ENCODE data around the gene CSPG4.
"Not testable (repeated sequence)": the region's sequence is repeated elsewhere in the genome, so short reads cannot be mapped to it uniquely, and the experiment has no call there.

Gene CSPG4

DNA sequence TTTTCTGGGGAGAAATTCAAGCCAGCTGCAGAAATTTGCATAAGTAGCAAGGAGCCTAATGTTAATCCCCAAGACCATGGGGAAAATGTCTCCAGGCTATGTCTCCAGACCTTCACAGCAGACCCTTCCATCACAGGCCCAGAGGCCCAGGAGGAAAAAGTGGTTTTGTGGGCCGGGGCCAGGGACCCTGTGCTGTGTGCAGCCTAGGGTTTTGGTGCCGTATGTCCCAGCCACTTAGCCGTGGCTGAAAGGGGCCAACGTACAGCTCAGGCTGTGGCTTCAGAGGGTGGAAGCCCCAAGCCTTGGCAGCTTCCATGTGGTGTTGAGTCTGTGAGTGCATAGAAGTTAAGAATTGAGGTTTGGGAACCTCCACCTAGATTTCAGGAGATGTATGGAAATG lies 29.7 kb upstream of the CSPG4 start:
- DNase-seq (ENCODE audit: low read depth, low spot score) = not testable (repeated sequence)

DNA sequence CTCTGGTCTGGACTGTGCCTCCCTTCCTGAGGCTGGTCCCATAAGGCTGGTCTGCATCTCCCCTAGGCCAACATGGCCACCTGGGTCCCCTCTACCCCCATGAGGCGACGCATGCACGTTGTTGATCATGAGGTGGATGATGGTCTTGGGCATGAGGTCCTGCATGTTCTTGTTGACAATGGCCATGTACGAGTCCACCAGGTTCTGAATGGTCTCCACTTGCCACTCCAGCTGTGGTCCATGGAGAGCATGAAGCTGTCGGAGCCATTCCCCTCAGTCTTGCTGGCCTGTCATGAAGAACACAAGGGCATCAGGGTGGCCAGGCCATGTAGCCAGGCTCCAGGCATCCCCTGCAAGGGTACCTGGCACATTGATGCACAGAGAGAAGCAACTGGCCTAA lies 27.1 kb upstream of the CSPG4 start:
- DNase-seq (ENCODE audit: low read depth, low spot score) = no peak

DNA sequence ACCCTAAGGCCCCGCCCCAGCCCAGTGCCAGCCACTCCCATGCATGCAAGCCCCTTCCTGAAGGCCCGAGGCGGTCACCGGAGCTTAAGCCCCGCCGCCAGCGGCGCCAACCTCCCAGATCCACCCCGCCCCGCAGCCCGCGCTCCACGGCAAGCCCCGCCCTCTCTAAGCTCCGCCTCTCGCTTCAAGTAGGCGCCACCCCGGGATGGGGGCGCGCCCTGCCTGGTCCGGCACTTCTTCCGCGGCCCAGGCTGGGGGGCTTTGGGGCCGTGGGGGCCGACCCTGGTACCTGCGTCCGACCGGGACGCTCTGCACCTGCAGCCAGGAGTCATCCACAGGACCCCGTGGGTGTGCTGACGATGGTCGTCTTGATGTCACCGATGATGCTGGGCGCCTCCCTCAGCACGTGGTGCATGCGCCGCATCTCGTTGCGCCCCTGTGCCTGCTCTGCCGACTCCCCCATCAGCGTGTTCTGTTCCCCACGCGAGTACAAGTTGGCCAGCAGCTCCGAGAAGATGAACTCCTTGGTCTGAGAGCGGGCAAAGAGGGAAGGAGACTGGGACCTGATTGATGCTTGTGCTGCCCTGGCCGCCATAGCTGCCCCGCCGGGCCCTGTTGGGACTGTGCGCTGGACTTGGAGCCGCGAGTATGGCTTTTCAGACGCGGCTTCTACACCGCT lies 26.1 kb upstream of the CSPG4 start:
- DNase-seq (ENCODE audit: low read depth, low spot score) = peak; percentile 96

DNA sequence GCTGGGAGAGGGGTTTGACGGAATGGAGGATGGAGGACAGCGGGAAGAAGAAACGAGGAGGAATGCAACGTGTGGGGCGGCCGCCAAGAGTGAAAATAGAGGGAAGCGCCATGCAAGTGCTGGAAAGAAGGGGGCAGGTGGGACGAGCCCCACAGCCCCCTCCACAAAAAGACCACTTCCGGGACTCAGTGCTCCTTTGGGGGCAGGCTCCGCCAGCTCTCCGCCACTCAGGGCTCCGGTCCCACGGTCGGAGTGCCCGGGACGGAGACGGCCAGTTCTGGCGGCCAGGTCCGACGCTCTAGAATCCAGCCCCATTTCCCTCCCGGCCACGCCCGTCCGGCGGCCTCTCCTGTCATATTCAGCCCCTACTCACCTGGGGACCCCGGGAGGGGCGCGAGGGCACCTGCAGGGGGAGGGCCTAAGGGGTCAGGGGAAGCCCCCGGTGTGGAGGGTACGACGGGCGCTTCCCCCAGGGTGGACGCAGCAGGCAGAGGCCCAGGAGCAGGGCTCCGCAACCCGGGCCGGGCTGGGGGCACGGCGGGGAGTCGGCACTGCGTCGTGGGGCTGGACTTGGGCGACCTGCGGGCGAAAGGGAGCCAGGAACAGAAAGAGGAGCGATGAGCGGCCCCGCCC lies 25.5 kb upstream of the CSPG4 start:
- DNase-seq (ENCODE audit: low read depth, low spot score) = peak; percentile 31

DNA sequence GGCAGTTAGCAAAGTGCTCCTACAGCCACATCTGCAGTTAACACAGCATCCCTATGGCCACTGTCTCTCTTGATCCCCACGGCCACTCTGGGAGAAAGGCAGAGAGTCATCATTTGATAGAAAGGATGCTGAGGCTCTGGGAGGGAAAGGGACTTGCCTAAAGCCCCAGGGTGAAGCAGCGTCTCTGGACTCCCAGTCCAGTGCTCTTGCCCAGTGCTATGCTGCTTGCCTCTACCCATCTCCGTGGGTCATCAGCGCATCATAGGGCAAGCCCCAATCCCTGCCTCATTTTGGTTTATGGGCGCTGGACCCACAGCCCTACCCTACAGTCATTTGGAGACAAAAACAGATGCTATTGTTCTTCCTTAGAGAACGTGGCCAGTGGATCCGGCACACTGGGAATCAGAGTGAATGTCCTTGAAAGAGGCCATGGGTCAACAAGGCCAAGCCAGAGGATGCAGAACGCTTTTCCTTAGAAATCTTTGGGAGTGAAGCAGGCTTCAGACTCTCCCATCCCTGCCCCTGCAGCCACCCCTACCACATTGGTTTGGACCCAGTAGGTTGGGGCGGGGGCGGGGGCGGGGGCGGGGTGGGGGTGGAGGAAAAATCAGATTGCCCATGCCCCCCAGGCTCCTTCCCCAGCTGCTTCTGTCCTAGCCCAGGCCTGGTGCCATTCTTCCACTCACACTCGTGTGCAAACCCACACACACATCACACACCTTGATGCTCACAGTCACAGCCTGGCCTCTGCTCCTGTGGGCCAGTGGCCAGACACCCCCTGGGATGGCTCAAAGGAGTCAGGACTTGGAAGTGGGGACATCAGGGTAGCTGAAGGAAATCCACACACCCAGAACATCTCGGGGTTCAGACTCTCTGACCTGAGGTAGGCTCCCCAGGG lies 24.7 kb upstream of the CSPG4 start:
- not testable (repeated sequence) for DNase-seq (ENCODE audit: low read depth, low spot score)

DNA sequence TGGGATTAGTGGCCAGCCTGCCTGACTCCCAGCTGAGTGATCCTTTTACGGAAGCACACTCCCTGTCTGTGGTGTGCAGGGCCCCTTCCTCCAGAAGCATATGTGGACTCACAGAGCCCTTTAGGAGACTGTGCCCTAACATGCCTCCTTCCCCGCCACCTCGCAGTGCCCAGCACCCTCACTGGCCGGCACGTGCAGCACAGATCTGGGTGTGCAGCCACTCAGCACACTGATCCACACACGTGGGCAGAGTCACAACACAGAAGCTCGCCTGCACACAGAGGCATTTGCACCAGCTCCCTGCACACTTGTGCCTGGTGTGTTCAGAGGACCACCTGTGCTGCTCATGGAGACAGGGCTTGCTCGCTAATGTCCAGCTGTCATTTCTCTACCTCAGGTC lies 23.6 kb upstream of the CSPG4 start:
- no peak for DNase-seq (ENCODE audit: low read depth, low spot score)

DNA sequence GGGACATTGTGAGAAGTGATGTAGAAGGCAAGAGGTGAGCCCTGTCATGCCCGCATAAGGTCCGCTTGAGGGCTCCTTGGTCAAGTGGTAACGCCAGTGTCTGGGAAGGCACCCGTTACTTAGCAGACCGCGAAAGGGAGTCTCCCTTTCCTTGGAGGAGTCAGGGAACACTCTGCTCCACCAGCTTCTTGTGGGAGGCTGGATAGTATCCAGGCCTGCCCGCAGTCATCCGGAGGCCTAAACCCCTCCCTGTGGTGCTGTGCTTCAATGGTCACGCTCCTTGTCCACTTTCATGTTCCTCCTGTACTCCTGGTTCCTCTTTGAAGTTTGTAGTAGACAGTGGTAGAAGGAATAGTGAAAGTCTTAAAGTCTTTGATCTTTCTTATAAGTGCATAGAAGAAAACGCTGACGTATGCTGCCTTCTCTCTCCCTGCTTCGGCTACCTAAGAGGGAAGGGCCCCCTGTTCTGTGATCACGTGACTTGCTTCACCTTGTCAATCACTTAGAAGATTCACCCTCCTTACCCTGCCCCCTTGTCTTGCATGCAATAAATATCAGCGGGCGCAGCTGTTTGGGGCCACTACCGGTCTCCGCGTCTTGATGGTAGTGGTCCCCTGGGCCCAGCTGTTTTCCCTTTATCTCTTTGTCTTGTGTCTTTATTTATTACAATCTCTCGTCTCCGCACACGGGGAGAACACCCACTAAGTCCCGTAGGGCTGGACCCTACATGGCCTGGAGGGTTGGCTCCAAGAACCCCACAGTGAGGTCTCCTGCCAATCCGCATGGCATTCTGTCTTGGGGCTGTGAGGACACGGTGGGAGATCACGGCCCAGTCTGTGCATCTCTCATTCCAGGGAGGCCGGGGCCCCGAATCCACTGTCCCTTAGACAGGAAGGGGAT lies 22.5 kb upstream of the CSPG4 start:
- DNase-seq (ENCODE audit: low read depth, low spot score) = not testable (repeated sequence)

DNA sequence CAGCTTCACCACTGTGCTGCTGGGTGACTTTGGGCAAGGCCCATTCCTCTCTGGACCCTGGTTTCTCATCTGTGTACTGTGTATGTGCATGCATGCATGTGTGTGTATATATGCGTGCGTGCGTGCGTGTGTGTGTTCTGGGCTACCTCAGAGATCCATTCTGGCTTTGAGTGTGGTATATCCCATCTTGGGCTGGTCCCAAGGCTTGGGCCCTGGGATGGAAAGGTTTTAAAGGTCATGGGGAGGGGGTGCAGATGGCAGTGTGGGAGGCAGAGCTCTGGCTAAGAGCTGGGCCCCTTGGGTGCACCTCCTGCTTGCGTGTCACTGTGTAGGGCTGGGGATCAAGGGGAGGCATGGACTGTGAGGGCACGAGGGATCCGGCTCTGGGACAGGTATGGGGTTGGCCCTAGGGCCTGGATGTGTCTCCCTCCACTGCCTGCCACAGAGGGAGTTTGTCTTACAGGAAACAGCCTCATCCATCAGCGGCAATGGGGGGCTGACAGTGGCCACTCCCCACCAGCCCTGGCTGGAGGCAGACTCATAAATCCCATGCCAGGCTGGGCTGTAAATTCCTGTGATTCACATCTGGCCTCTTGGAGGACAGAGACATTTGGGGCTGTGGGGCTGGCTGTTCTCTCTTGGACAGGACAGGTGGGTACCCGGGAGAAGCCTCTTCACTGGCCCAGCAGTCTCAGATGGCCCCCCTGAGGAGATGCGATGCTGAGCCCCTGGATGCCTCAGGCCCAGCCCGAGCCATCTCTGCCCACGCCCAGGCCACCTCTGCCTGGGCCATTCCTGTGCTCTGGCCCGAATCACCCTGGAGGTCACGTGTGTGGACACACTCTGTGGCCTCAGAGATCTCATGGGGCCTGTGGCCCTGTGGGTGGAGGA lies 21.4 kb upstream of the CSPG4 start:
- DNase-seq (ENCODE audit: low read depth, low spot score) = no peak

DNA sequence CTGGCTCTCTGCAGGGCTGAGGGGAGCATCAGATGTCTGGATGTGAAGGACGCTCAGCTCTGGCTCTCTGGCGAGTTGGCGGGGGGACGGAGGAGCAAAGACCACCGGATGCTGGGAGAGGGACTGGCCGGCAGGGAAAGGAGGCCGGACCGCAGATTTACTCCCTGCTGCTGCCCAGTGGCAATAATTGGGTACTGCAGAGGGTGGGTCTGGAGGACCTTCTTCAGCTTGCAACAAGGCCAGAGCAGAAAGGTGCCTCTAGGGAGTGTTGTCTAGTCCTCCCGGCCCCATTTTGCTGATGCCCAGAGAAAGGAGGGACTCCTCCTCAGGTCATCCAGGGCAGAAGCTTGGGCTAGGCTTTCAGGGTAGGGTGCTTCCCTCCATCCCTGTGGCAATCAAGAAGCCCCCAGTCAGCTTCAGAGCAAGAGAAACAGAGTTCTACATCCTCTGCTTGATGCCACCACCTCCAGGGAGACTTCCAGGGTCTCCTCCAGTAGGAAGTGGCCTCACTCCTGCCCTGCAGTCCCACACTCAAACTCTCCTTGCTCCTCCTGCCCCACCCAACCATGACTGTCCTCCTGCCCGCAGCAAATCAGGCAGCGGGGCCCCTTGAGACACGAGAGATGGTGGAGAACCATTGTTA lies 20.3 kb upstream of the CSPG4 start:
- DNase-seq (ENCODE audit: low read depth, low spot score) = peak; percentile 84

DNA sequence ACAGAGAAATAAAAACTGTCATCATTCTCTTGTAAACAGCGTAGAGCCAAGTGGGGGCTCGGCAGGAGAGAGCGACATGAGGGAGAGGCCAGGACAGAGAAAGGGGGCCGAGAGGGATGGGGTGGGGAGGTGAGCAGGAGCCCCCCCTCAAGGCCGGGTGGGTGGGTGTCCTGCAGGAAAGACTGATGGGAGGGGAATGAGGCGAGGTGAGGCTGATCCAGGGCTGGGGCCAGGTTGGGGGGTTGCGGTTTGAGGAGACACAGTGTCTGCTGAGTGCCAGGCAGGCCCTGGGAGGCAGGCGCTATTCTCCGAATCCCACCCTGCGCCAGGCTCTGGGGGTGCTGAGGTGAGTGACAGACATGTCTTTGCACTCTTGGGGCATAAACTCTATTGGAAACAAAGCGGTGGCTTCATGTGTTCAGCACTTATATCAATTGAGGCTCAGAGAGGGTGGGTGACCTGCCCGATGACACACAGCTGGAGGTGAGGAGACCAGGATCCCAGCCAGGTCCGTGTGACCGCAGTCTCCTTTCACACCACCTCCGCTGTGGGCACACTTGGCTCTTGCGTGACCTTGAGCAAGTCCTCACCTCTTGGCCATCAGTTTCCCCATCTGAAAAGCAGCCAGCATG lies 19.6 kb upstream of the CSPG4 start:
- no peak for DNase-seq (ENCODE audit: low read depth, low spot score)

DNA sequence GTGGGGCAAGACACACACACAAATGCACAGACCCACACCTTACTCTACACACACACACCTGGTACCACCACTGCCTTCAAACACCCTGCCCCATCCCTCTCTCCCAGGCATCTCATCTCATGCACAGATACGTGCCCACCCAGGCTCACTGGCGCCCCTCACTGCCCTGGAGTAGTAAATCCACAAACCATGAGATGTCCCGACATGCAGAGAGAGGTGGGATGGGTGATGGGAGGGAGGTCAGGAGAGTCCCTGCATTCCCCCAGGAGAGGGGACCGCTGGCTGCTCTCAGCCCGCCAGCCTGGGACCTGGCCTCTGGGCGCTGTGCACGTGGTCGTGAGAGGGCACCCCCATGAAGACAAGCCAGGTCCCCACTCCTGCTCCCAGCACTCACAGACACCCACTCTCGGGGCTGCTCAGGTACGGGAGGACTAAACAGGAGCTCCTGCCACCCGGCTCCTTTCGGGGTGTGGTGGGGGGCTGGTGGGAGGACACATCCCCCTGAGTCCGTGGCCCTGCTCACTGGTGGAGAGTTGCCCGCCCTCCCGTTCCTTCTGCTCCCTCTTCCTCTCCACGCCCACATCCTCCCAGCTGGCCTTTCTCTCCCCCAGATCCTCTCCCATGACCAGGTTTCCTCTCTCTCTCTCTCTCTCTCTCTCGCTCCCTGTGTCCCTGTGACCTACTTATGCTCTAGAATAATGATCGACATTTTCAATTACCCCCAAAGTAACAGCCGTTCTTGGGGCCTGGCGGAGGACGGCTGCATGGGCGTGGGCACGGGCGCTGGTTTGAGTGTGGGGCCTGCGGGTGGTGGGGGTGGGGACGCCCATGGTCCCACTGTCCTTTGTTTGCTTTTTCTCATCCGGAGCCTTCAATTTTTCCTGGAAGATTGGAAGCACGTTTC lies 18.9 kb upstream of the CSPG4 start:
- no peak for DNase-seq (ENCODE audit: low read depth, low spot score)

DNA sequence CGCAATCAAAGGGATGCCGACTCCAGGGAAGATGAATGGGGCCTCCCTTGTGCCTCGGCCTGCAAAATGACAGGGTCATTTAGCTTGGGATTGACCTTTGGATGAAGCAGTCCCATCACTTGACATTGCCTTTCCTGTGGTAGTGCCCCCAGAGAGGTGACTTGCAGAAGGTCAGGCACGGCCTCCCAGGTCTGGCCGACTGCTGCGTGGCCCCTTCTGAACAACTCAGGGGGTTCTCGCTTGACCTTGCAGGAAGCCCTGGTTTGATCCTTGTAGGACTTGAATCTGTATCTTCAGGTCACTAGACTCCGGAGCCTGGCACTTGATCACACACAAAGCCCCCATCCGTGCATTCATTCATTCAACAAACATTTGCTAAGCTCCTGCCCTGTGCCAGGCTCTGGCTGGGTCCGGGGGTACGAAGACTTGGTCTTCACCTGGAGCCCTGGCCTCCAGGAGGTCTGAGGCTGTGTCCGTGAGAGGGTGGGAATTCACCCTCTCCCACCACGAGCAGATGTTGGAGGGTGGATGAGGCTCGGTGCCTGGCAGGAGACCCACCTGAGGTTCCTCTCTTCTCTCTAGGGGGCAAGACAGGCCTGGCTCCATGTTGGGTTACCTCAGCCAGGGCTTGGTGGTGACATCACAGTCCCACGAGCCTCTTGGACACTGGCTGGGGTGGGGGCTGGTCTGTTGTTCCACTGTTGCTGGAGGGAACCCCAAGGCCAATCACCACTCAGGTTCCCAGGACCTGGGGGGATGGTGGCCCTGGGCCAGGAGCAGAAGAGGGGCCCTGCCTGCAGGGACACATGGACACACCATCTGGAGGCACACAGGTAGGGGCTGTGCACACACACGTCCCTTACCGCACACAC lies 18.0 kb upstream of the CSPG4 start:
- not testable (repeated sequence) for DNase-seq (ENCODE audit: low read depth, low spot score)

DNA sequence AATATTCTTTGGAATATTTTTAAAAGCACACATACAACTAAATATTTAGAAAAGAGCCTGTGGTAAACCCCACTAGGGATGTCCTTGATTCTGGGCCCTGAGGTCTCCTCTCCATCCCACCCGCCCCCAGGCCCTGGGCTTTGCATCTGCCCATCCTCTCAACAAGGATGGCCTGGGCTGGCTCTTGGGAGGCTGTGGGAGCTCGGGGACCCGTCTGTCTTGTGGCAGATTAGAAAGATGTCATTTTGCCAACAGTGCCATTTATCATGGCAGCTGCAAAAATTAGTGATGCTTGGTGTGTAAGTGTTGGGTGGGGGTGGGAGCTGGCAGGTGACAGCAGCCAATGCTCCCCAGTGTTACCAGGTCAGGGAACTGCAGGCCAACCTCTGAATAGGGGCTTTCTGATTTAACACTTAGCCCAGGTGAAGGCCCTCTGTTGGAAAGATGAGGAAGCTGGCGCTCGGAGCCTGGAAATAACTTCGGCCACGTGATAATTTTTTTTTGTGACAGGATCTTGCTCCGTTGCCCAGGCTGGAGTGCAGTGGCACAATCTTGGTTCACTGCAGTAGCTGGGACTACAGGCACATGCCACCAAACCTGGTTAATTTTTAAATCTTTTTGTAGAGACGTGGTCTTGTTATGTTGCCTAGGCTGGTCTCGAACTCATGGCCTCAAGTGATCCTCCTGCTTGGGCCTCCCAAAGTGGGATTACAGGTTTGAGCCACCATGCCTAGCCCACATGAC lies 16.9 kb upstream of the CSPG4 start:
- no peak for DNase-seq (ENCODE audit: low read depth, low spot score)

DNA sequence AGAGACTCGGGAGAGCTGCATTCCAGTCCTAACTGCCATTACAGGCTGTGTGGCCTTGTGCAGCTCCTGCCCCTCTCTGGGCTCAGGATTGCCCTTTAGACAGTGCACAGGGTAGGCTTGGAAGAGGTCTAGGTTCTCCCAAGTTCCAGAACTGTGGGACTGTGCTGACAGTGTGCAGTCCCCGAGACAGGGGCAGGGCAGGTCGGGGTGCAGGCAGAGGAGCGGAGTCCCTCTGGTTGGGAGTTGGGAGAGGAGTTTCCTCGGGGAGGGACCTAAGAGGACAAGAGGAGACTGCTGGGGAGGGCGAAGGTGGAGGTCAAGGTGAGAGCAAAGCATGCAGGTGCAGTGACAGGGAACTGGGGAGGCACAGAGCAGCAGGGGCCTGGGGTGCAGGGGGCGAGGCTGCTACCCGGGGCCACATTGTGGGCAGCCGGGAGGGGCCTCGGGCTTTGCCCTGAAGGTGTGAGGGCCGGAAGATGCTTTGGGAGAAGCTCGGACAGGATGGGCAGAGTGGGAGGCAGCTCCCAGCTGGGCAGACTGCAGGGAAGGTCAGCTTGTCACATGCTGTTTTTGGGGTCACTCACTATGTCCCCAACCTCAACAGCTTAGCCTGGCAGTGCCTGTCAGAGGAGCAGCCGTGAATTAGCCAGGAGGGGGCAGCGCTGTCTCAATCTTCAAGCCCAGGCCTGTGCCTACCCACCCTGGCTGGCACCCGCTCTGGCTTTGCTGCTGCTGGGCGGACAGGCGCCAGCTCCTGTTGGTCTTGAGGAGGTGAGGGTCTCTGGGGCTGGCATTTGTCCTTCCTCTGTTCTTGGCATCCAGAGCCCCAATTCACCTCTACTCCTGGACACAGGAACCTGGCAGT lies 15.4 kb upstream of the CSPG4 start:
- DNase-seq (ENCODE audit: low read depth, low spot score) = peak; percentile 68

DNA sequence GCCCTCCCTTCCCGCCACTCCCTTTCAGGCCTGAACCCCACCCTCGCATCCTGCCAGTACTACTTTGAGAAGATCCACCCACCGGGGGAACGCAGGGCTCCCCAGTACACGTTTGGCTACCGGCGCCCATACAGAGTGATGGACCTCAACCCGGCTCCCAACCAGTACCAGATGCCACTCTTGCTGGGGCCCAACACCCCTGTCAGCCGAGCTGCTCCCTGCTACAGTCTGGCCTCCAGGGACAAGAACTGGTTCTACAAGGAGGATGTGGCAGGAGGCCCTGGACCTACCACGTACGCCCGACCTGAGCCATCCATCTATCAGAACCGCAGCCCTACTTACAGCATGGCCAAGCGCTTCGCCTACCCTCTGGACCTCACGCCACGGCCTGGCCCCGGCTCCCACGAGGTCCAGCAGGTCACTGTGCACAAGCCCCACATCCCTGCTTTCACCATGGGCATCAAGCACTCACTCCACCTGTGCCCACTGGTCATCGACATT lies 14.4 kb upstream of the CSPG4 start:
- no peak for DNase-seq (ENCODE audit: low read depth, low spot score)

Data from astrocyte of the hippocampus (primary cell).